Gastrocnemius medialis (tissue), 4 donors: Measurements from ENCODE around the gene GFRA1. TPM values are rescaled to one million over a fixed set of nuclear protein-coding genes. Genes with fewer than 3 reads are reported as not detected.

Experiments used
- ATAC-seq, 2 donors: fragments of 150-250 bp; one replicate each; pipeline ENCODE4 v1.9.1; 2016
- DNase-seq, 2 donors: peaks; one replicate each; pipeline ENCODE4 v3.0.0-alpha.2; 2019
- H3K27ac ChIP-seq, 4 donors: fragments of 200-600 bp; sonication (generic); 1 replicate in 1 of 4; 2 replicates in 3 of 4; pipeline ENCODE4 v1.5.1; 2016 to 2018; ENCODE audit warnings: mild to moderate bottlenecking in 2 of 4, moderate library complexity in 1 of 4
- H3K27me3 ChIP-seq, 3 donors: fragments of 200-600 bp; sonication (generic) in 2 of 3; 1 replicate in 1 of 3; 2 replicates in 2 of 3; pipeline versions ENCODE4 v1.5.1 to v1.6.0; 2016 to 2019; ENCODE audit warnings: mild to moderate bottlenecking in 1 of 3, moderate library complexity in 1 of 3
- H3K36me3 ChIP-seq, 2 donors: fragments of 200-600 bp; sonication (generic) in 1 of 2; one replicate each; pipeline ENCODE4 v1.5.1; 2017 to 2018
- H3K4me1 ChIP-seq, 2 donors: fragments of 200-600 bp; sonication (generic) in 1 of 2; one replicate each; pipeline ENCODE4 v1.5.1; 2016 to 2017; ENCODE audit warnings: mild to moderate bottlenecking in 2 of 2
- H3K4me3 ChIP-seq, 4 donors: fragments of 200-600 bp; sonication (generic) in 3 of 4; 1 replicate in 1 of 4; 2 replicates in 3 of 4; pipeline ENCODE4 v1.5.1; 2016 to 2019; ENCODE audit warnings: mild to moderate bottlenecking in 2 of 4
- H3K9me3 ChIP-seq, 3 donors: fragments of 200-600 bp; sonication (generic) in 2 of 3; 1 replicate in 1 of 3; 2 replicates in 2 of 3; pipeline ENCODE4 v1.5.1; 2016 to 2019
- CTCF ChIP-seq, 5 experiments: fragments of 450-650 bp in 3 of 5; fragments of 200-600 bp in 2 of 5; sonication (generic) in 2 of 5; IDR thresholded peaks in 4 of 5; conservative IDR thresholded peaks in 1 of 5; 1 replicate in 4 of 5; 2 replicates in 1 of 5; pipeline ENCODE4 v1.5.1; 2016 to 2019; ENCODE audit warnings: antibody characterized with exemption in 5 of 5, mild to moderate bottlenecking in 3 of 5, moderate library complexity in 3 of 5
- POLR2A ChIP-seq, 2 donors: fragments of 450-650 bp; IDR thresholded peaks; one replicate each; pipeline ENCODE4 v1.6.1; 2017; ENCODE audit warnings: antibody characterized with exemption in 2 of 2, mild to moderate bottlenecking in 2 of 2, moderate library complexity in 2 of 2
- in situ Hi-C, 4 donors: fragments of 200-750 bp; cut with MboI; loops; one replicate each; pipeline versions ENCODE4 v1.15.0 to v1.8.0; 2017; ENCODE audit warnings: low sequenced_read_pairs in 4 of 4
- intact Hi-C: fragments of 100-400 bp; cut with DNase I; formaldehyde crosslinking; loops from one replicate; pipeline ENCODE4 v1.15.1; 2023; ENCODE audit warnings: low total_unique reads
- total RNA-seq, 4 donors: library from RNA; depleted of rRNA; stranded (reverse); fragments of >200 nt; gene quantifications; one replicate each; pipeline versions ENCODE4 v1.1.0 to v1.2.3, GENCODE V29; 2016

Gene GFRA1
- total RNA-seq, 4 donors from 2014 or later = 21.2 to 34.2 (median 25.2) TPM

DNA sequence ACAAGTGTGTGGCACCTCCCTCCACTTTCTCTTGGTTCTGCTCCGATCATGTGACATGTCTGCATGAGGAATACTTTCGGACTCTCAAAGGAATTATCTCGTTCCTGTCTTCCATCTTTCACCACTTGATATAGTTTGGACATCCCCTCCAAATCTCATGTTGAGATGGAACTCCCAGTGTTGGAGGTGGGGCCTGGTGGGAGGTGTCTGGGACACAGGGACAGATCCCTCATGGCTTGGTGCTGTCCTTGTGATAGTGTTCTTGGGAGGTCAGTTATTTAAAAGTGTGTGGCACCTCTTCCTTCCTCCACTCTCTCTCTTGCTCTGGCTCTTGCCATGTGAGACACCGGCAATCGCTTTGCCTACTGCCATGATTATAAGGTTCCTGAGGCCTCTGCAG lies 166.4 kb downstream of the GFRA1 start:
- ATAC-seq = no peak
- H3K4me3 ChIP-seq = no peak overlapping the region
- no peak overlapping the region for H3K27ac ChIP-seq
- no peaks in the 10 kb centered on the region for H3K9me3 ChIP-seq
- DNase-seq = no peak
- intact Hi-C loops = no loop called here
- H3K4me1 ChIP-seq = no peaks in the 10 kb centered on the region
- no peaks in the 10 kb centered on the region for H3K36me3 ChIP-seq
- TF ChIP-seq CTCF (IDR thresholded peaks at IDR 0.05 in 4 of 5, conservative IDR thresholded peaks at IDR 0.05 in 1 of 5) (no peak), POLR2A (IDR thresholded peaks at IDR 0.05) (no peak)
- in situ Hi-C loops = no loop called here
- H3K27me3 ChIP-seq = no peaks in the 10 kb centered on the region

GRCh38 chr10:116105264-116105663 lies 167.7 kb downstream of the GFRA1 start:
- no peaks in the 10 kb centered on the region for H3K4me1 ChIP-seq
- no peaks in the 10 kb centered on the region for H3K27me3 ChIP-seq
- intact Hi-C loops (no loop called here), in situ Hi-C loops (no loop called here)
- H3K27ac ChIP-seq = no peak overlapping the region
- no peak overlapping the region for H3K4me3 ChIP-seq
- DNase-seq (no peak), ATAC-seq (no peak)
- TF ChIP-seq POLR2A (IDR thresholded peaks at IDR 0.05) (no peak), CTCF (IDR thresholded peaks at IDR 0.05 in 4 of 5, conservative IDR thresholded peaks at IDR 0.05 in 1 of 5) (no peak)
- H3K9me3 ChIP-seq = no peaks in the 10 kb centered on the region
- no peaks in the 10 kb centered on the region for H3K36me3 ChIP-seq

DNA sequence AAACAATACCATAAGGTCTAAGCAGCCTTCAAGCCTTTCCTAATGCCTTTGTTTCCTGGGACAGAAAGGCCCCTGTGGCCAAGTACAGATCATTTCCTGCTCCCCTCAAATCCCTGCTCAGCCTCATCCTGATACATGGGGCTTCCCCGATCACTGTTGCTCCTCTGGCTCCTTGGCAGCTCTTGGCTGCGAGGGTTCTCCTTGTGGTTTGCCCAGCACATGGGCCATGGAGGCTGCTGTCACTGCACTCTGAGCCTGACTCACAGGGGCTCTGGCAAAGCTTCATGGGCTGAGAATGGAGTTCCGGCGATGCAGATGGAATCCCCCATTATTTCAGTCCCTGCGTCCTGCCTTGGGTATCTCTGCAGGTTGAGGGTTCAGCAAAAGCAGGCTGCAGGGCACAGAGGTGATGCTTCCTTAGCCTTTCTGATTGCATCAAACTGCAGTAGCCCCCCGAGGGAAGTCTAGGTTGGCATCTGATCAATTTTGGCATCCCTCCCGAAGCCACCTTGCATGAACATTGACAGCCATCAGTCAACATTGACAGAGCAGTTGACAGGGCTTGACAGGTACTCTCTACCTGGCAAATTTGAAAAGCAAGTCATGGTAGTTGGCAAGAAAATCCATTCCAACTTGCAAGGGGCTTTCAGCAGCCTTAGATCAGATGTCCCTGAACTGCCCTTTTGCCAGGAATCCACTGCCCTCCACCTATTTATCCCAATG lies 168.6 kb downstream of the GFRA1 start:
- in situ Hi-C loops (no loop called here), intact Hi-C loops (no loop called here)
- no peak for ATAC-seq
- no peak for DNase-seq
- Histone ChIP-seq H3K27ac (no peak overlapping the region), H3K9me3 (no peaks in the 10 kb centered on the region), H3K4me3 (no peak overlapping the region), H3K27me3 (no peaks in the 10 kb centered on the region), H3K4me1 (no peaks in the 10 kb centered on the region), H3K36me3 (no peaks in the 10 kb centered on the region)
- TF ChIP-seq CTCF (IDR thresholded peaks at IDR 0.05 in 4 of 5, conservative IDR thresholded peaks at IDR 0.05 in 1 of 5) = no peak
- TF ChIP-seq POLR2A (IDR thresholded peaks at IDR 0.05) = no peak

DNA sequence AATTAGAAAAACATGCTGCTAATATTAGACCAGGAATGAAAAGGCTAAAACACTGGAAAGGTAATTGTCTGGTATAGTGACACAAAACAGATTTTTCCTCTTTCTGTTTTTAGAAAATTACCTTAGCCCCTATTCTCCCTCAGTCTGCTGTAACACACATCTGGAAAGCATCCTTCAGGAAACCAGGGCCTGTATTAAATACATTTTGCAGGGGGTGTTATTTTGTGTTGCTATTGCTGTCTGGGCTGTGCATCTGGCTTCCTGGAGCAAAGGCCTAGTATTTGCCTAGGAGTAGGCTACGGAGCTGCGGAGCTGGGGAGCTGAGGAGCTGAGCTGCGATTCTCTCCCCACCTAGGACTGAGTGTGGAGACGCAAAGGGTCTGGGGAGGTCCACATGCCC lies 169.3 kb downstream of the GFRA1 start:
- in situ Hi-C loops (no loop called here), intact Hi-C loops (no loop called here)
- Histone ChIP-seq H3K36me3 (no peaks in the 10 kb centered on the region), H3K4me3 (no peak overlapping the region), H3K4me1 (peaks cover 0 to 4% of the 10 kb centered on the region in 2 donors), H3K9me3 (no peaks in the 10 kb centered on the region), H3K27me3 (no peaks in the 10 kb centered on the region), H3K27ac (no peak overlapping the region)
- ATAC-seq (no peak), DNase-seq (no peak)
- no peak for TF ChIP-seq CTCF (IDR thresholded peaks at IDR 0.05 in 4 of 5, conservative IDR thresholded peaks at IDR 0.05 in 1 of 5)
- TF ChIP-seq POLR2A (IDR thresholded peaks at IDR 0.05) = no peak
